ENCODE measurements around the gene ZBTB7B. TPM values are rescaled to one million over a fixed set of nuclear protein-coding genes. Genes with fewer than 3 reads are reported as not detected.
A peak's percentile ranks its signal among the peaks of the same experiment; 100 is the strongest.

The ZBTB7B gene
- total and polyA plus RNA-seq, 9 of the 15 experiments (the other 6 are each of a cell fraction or from before 2014, with no cell fraction given), result 0.04 to 46.5 (median 15.2) TPM

GRCh38 chr1:154999571-155000410 lies 2.8 kb upstream of the ZBTB7B start (continued):
- no peak for TF ChIP-seq THRA (IDR thresholded peaks at IDR 0.05)
- no peak for TF ChIP-seq ELF2 (CRISPR knock-in tag; IDR thresholded peaks at IDR 0.05)
- TF ChIP-seq TAF7 (tag; IDR thresholded peaks at IDR 0.05), result no peak
- TF ChIP-seq NR2F6 (CRISPR knock-in tag; IDR thresholded peaks at IDR 0.05), result no peak
- no peak for TF ChIP-seq EHMT2 (IDR thresholded peaks at IDR 0.05)
- no peak for TF ChIP-seq MED1 (CRISPR knock-in tag; IDR thresholded peaks at IDR 0.05; ENCODE audit: borderline replicate concordance)
- TF ChIP-seq PHB (CRISPR knock-in tag; IDR thresholded peaks at IDR 0.05), result no peak
- peak; percentile 5; the same call in 1 of the 2 replicates for TF ChIP-seq GABPB1 (CRISPR knock-in tag; IDR thresholded peaks at IDR 0.05)
- TF ChIP-seq TCF3 (CRISPR knock-in tag; IDR thresholded peaks at IDR 0.05), result no peak
- no peak for TF ChIP-seq SOX6 (IDR thresholded peaks at IDR 0.05)
- TF ChIP-seq TCFL5 (CRISPR knock-in tag; conservative IDR thresholded peaks at IDR 0.05), result no peak
- no peak for TF ChIP-seq RFX5 (IDR thresholded peaks at IDR 0.05; ENCODE audit: low read depth, low read length)
- no peak for TF ChIP-seq CHD7 (IDR thresholded peaks at IDR 0.05; ENCODE audit: low read depth, low read length)
- no peak for TF ChIP-seq ZNF280A (IDR thresholded peaks at IDR 0.05; ENCODE audit: low read depth, partially characterized antibody)

All from K562 (cell line).